MCF 10A (cell line): ENCODE measurements around the gene PITPNB. TPM values are rescaled to one million over a fixed set of nuclear protein-coding genes. Genes with fewer than 3 reads are reported as not detected.

Source experiments
- BruUV-seq: library from RNA; stranded (reverse); fragments of 400-500 nt; replicated peaks from 2 replicates; lab custom pipeline; 2021; lab: Mats Ljungman, UMichigan
- CTCF ChIA-PET: fragments of 300-600 bp; sonication (Branson Sonifier 250); formaldehyde crosslinking; extraction: SDS; loops from one replicate; lab custom pipeline; 2021; ENCODE audit warnings: antibody characterized with exemption, inconsistent platforms; lab: Yijun Ruan, JAX
- POLR2A ChIA-PET: fragments of 300-600, 350-650 bp; sonication (Branson Sonifier 250); formaldehyde crosslinking; extraction: SDS; loops from one replicate; lab custom pipeline; 2020; ENCODE audit warnings: antibody characterized with exemption, inconsistent platforms; lab: Yijun Ruan, JAX
- DNase-seq: peaks from one replicate; pipeline ENCODE4 v3.0.0-alpha.2; 2018; ENCODE audit not compliant: unreplicated experiment
- H3K27ac Mint-ChIP-seq: one replicate; pipeline ENCODE4 v1.8.0; 2022; ENCODE audit warnings: mild to moderate bottlenecking, low read depth, mixed read lengths; ENCODE audit not compliant: unreplicated experiment
- H3K27me3 Mint-ChIP-seq: one replicate; pipeline ENCODE4 v1.8.0; 2022; ENCODE audit warnings: mixed read lengths; ENCODE audit not compliant: insufficient read depth, unreplicated experiment
- H3K36me3 Mint-ChIP-seq: one replicate; pipeline ENCODE4 v1.8.0; 2022; ENCODE audit warnings: mild to moderate bottlenecking, moderate library complexity, mixed read lengths; ENCODE audit not compliant: insufficient read depth, unreplicated experiment
- H3K4me1 Mint-ChIP-seq: one replicate; pipeline ENCODE4 v1.8.0; 2022; ENCODE audit warnings: mixed read lengths; ENCODE audit not compliant: insufficient read depth, unreplicated experiment
- H3K4me3 Mint-ChIP-seq: one replicate; pipeline ENCODE4 v1.8.0; 2022; ENCODE audit warnings: mild to moderate bottlenecking, moderate library complexity, mixed read lengths; ENCODE audit not compliant: unreplicated experiment
- H3K9me3 Mint-ChIP-seq: one replicate; pipeline ENCODE4 v1.8.0; 2022; ENCODE audit warnings: mixed read lengths; ENCODE audit not compliant: unreplicated experiment
- CTCF ChIP-seq: fragments of 200-600 bp; IDR thresholded peaks from one replicate; pipeline ENCODE4 v1.8.0; 2022; ENCODE audit warnings: antibody characterized with exemption, mild to moderate bottlenecking; ENCODE audit not compliant: unreplicated experiment
- intact Hi-C: fragments of 100-400 bp; cut with micrococcal nuclease; formaldehyde crosslinking; loops from 2 replicates; pipeline ENCODE4 v1.14.1; 2022
- total RNA-seq: library from RNA; stranded (reverse); gene quantifications from 2 replicates; pipeline ENCODE4 v1.2.3, GENCODE V29; 2022

The PITPNB gene
- total RNA-seq, 1 experiment from 2014 or later = 124 TPM

GRCh38 chr22:27878541-27878940, 40.5 kb downstream of the PITPNB start:
- no peak for TF ChIP-seq CTCF
- ChIA-PET CTCF (interaction anchor here (0.6 to 3.3 kb wide), 11 partner anchors 8 to 459 kb away, joined by 3 to 16 read pairs (median 5); no protein-coding TSS in a partner anchor), POLR2A (interaction anchor here (0.6 to 2.0 kb wide), 2 partner anchors 14 to 41 kb away, joined by 3 to 6 read pairs; partner anchors contain the start of gene PITPNB)
- no peak overlapping the region for H3K4me3 Mint-ChIP-seq
- no peaks in the 10 kb centered on the region for H3K27me3 Mint-ChIP-seq
- H3K4me1 Mint-ChIP-seq = peaks cover 9% of the 10 kb centered on the region
- H3K27ac Mint-ChIP-seq = no peak overlapping the region
- no peak for DNase-seq
- no TSS peak for BruUV-seq
- H3K9me3 Mint-ChIP-seq = no peaks in the 10 kb centered on the region
- H3K36me3 Mint-ChIP-seq = peaks cover 29% of the 10 kb centered on the region
- intact Hi-C loops = no loop called here

GRCh38 chr22:27877501-27877900, 41.6 kb downstream of the PITPNB start:
- intact Hi-C loops = no loop called here
- no TSS peak for BruUV-seq
- Mint-ChIP-seq H3K4me1 (peaks cover 9% of the 10 kb centered on the region), H3K27me3 (no peaks in the 10 kb centered on the region), H3K36me3 (peaks cover 30% of the 10 kb centered on the region), H3K9me3 (no peaks in the 10 kb centered on the region), H3K4me3 (no peak overlapping the region), H3K27ac (no peak overlapping the region)
- no peak for TF ChIP-seq CTCF
- POLR2A ChIA-PET = no interaction called here
- DNase-seq = no peak
- CTCF ChIA-PET = interaction anchor here (0.6 to 1.7 kb wide), 4 partner anchors 9 to 136 kb away, joined by 3 to 8 read pairs (median 4); no protein-coding TSS in a partner anchor

GRCh38 chr22:27876684-27877083, 42.4 kb downstream of the PITPNB start:
- no peak for DNase-seq
- peaks cover 9% of the 10 kb centered on the region for H3K4me1 Mint-ChIP-seq
- intact Hi-C loops = no loop called here
- no peaks in the 10 kb centered on the region for H3K27me3 Mint-ChIP-seq
- H3K4me3 Mint-ChIP-seq = no peak overlapping the region
- no peak for TF ChIP-seq CTCF
- no peak overlapping the region for H3K27ac Mint-ChIP-seq
- CTCF ChIA-PET = interaction anchor here (0.6 to 1.7 kb wide), 2 partner anchors 134 to 138 kb away, joined by 4 to 8 read pairs; no protein-coding TSS in a partner anchor
- no peaks in the 10 kb centered on the region for H3K9me3 Mint-ChIP-seq
- POLR2A ChIA-PET = no interaction called here
- H3K36me3 Mint-ChIP-seq = peaks cover 34% of the 10 kb centered on the region
- no TSS peak for BruUV-seq

GRCh38 chr22:27875951-27876350, 43.1 kb downstream of the PITPNB start:
- DNase-seq = no peak
- no TSS peak for BruUV-seq
- intact Hi-C loops = no loop called here
- Mint-ChIP-seq H3K9me3 (no peaks in the 10 kb centered on the region), H3K36me3 (peaks cover 38% of the 10 kb centered on the region), H3K4me1 (peaks cover 7% of the 10 kb centered on the region), H3K4me3 (no peak overlapping the region), H3K27me3 (no peaks in the 10 kb centered on the region), H3K27ac (peak overlapping the region; percentile 14)
- TF ChIP-seq CTCF = no peak
- ChIA-PET CTCF (interaction anchor here (1.5 to 3.0 kb wide), 2 partner anchors 10 to 13 kb away, joined by 5 to 23 read pairs; no protein-coding TSS in a partner anchor), POLR2A (no interaction called here)
